SU-DHL-6 (cell line): ENCODE measurements around the gene ANTXR1.

ENCODE experiments used
- H2AFZ ChIP-seq: fragments of 200-600 bp; sonication (generic); 2 replicates; pipeline ENCODE4 v1.6.1; 2014; ENCODE audit warnings: low read depth, mild to moderate bottlenecking, moderate library complexity, mixed read lengths, antibody characterized with exemption, low read length; ENCODE audit not compliant: severe bottlenecking
- H3F3A ChIP-seq: fragments of 200-600 bp; shearing (Covaris generic); 2 replicates; pipeline ENCODE4 v1.6.0; 2016; ENCODE audit warnings: antibody characterized with exemption, mild to moderate bottlenecking; ENCODE audit not compliant: insufficient read depth
- H3K27ac ChIP-seq: fragments of 200-600 bp; sonication (generic); 2 replicates; pipeline ENCODE4 v1.5.1; 2016; ENCODE audit warnings: low read depth, mild to moderate bottlenecking, low read length, moderate library complexity, mixed read lengths
- H3K27me3 ChIP-seq: fragments of 200-600 bp; sonication (generic), shearing (Covaris generic); 2 replicates; pipeline ENCODE4 v1.6.0; 2014; ENCODE audit warnings: mild to moderate bottlenecking, low read length
- H3K36me3 ChIP-seq: fragments of 200-600 bp; sonication (generic); 2 replicates; pipeline ENCODE4 v1.6.1; 2014; ENCODE audit warnings: mild to moderate bottlenecking, low read length, mixed read lengths
- H3K4me2 ChIP-seq: fragments of 300-600, 200-600 bp; shearing (Covaris generic), sonication (generic); 2 replicates; pipeline ENCODE4 v1.6.0; 2014; ENCODE audit warnings: low read length, low read depth, mild to moderate bottlenecking; ENCODE audit not compliant: poor library complexity, severe bottlenecking
- H3K4me3 ChIP-seq: fragments of 200-600 bp; sonication (generic); 2 replicates; pipeline ENCODE4 v1.5.1; 2014; ENCODE audit warnings: antibody characterized with exemption, low read length, mild to moderate bottlenecking, mixed read lengths; ENCODE audit not compliant: insufficient read depth, poor library complexity, severe bottlenecking
- H3K79me2 ChIP-seq: fragments of 200-600 bp; sonication (generic); 2 replicates; pipeline ENCODE4 v1.6.1; 2014; ENCODE audit warnings: mild to moderate bottlenecking, low read length, moderate library complexity; ENCODE audit not compliant: insufficient read depth
- H3K9ac ChIP-seq: fragments of 200-600 bp; sonication (generic); 2 replicates; pipeline ENCODE4 v1.7.0; 2014; ENCODE audit warnings: mild to moderate bottlenecking, low read length
- H3K9me2 ChIP-seq: fragments of 200-600 bp; sonication (generic); replicated peaks from 2 replicates; pipeline ENCODE4 v1.6.1; 2014; ENCODE audit warnings: low read length; ENCODE audit not compliant: insufficient read depth
- H3K9me3 ChIP-seq: fragments of 200-600 bp; sonication (generic); 2 replicates; pipeline ENCODE4 v1.6.1; 2014; ENCODE audit warnings: low read length, mixed read lengths; ENCODE audit not compliant: insufficient read depth
- H4K20me1 ChIP-seq: fragments of 200-600 bp; sonication (generic); 2 replicates; pipeline ENCODE4 v1.6.1; 2014; ENCODE audit warnings: low read depth, mild to moderate bottlenecking, antibody characterized with exemption, low read length, moderate library complexity, mixed read lengths
- CTCF ChIP-seq: fragments of 200-600 bp; sonication (generic); IDR thresholded peaks from one replicate; pipeline ENCODE4 v1.5.1; 2017; ENCODE audit warnings: antibody characterized with exemption, mild to moderate bottlenecking, low read length, moderate library complexity; ENCODE audit not compliant: insufficient read depth, poor library complexity, severe bottlenecking
- EZH2phosphoT487 ChIP-seq: fragments of 200-600 bp; sonication (generic), shearing (Covaris generic); conservative IDR thresholded peaks from 2 replicates; pipeline ENCODE4 v1.6.1; 2018; ENCODE audit warnings: mild to moderate bottlenecking, antibody characterized with exemption, low read length, moderate library complexity, mixed read lengths

ANTXR1 gene

GRCh38 chr2:68978098-68978497 lies 34.9 kb upstream of the ANTXR1 start:
- Histone ChIP-seq H3K27ac (no peak overlapping the region), H3K9me2 (no peaks in the 10 kb centered on the region), H3K9ac (no peak overlapping the region), H3K27me3 (no peaks in the 10 kb centered on the region), H3K9me3 (no peaks in the 10 kb centered on the region), H3K36me3 (no peaks in the 10 kb centered on the region), H3K79me2 (no peaks in the 10 kb centered on the region), H4K20me1 (no peaks in the 10 kb centered on the region), H3K4me2 (no peak overlapping the region), H3F3A (no peaks in the 10 kb centered on the region), H2AFZ (no peak overlapping the region), H3K4me3 (no peak overlapping the region)
- TF ChIP-seq EZH2phosphoT487 (no peak), CTCF (no peak)

GRCh38 chr2:68980956-68981355 lies 32.0 kb upstream of the ANTXR1 start:
- Histone ChIP-seq H3K27ac (no peak overlapping the region), H3K9me3 (no peaks in the 10 kb centered on the region), H3K9ac (no peak overlapping the region), H3K9me2 (no peaks in the 10 kb centered on the region), H3K4me2 (no peak overlapping the region), H4K20me1 (no peaks in the 10 kb centered on the region), H3K79me2 (no peaks in the 10 kb centered on the region), H3F3A (no peaks in the 10 kb centered on the region), H2AFZ (no peak overlapping the region), H3K4me3 (no peak overlapping the region), H3K27me3 (no peaks in the 10 kb centered on the region), H3K36me3 (no peaks in the 10 kb centered on the region)
- no peak for TF ChIP-seq CTCF
- no peak for TF ChIP-seq EZH2phosphoT487

GRCh38 chr2:68987021-68987503 lies 25.9 kb upstream of the ANTXR1 start:
- no peaks in the 10 kb centered on the region for H3K79me2 ChIP-seq
- no peaks in the 10 kb centered on the region for H3K27me3 ChIP-seq
- H4K20me1 ChIP-seq, result no peaks in the 10 kb centered on the region
- H3K9me2 ChIP-seq, result no peaks in the 10 kb centered on the region
- TF ChIP-seq EZH2phosphoT487, result no peak
- no peak overlapping the region for H2AFZ ChIP-seq
- no peaks in the 10 kb centered on the region for H3F3A ChIP-seq
- no peaks in the 10 kb centered on the region for H3K36me3 ChIP-seq
- no peaks in the 10 kb centered on the region for H3K9me3 ChIP-seq
- no peak overlapping the region for H3K4me3 ChIP-seq
- no peak overlapping the region for H3K4me2 ChIP-seq
- no peak overlapping the region for H3K27ac ChIP-seq
- H3K9ac ChIP-seq, result no peak overlapping the region

GRCh38 chr2:68989035-68989434 lies 23.9 kb upstream of the ANTXR1 start:
- H3K27me3 ChIP-seq, result no peaks in the 10 kb centered on the region
- no peak overlapping the region for H3K27ac ChIP-seq
- H4K20me1 ChIP-seq, result no peaks in the 10 kb centered on the region
- no peak for TF ChIP-seq EZH2phosphoT487
- TF ChIP-seq CTCF, result no peak
- no peaks in the 10 kb centered on the region for H3K79me2 ChIP-seq
- no peaks in the 10 kb centered on the region for H3F3A ChIP-seq
- no peaks in the 10 kb centered on the region for H3K9me3 ChIP-seq
- H3K4me3 ChIP-seq, result no peak overlapping the region
- H2AFZ ChIP-seq, result no peak overlapping the region
- no peaks in the 10 kb centered on the region for H3K9me2 ChIP-seq
- H3K36me3 ChIP-seq, result no peaks in the 10 kb centered on the region
- no peak overlapping the region for H3K4me2 ChIP-seq
- H3K9ac ChIP-seq, result no peak overlapping the region
